ENCODE data around the gene RIT1.

DNA sequence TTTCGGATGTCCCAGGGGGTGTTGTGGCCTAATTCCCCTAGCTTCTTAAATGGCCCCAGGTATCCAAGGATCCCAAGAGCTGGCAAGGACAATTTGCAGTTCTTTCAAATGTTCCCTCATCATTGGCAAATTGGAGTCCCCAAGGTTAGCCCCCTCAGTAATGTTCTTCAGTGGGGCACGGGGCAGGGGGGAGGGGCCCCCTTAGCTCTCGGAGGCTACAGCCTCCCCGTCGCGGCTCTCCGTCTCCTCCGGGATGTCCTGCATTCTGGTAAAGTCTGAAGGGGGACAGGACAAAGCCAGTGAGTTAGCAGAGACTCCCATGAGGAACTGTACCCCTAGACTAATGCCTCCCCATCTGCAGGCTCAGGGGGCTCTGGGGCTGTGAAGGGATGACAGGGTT, 36.6 kb upstream of the RIT1 start:
- TF ChIP-seq, protein P1, sequence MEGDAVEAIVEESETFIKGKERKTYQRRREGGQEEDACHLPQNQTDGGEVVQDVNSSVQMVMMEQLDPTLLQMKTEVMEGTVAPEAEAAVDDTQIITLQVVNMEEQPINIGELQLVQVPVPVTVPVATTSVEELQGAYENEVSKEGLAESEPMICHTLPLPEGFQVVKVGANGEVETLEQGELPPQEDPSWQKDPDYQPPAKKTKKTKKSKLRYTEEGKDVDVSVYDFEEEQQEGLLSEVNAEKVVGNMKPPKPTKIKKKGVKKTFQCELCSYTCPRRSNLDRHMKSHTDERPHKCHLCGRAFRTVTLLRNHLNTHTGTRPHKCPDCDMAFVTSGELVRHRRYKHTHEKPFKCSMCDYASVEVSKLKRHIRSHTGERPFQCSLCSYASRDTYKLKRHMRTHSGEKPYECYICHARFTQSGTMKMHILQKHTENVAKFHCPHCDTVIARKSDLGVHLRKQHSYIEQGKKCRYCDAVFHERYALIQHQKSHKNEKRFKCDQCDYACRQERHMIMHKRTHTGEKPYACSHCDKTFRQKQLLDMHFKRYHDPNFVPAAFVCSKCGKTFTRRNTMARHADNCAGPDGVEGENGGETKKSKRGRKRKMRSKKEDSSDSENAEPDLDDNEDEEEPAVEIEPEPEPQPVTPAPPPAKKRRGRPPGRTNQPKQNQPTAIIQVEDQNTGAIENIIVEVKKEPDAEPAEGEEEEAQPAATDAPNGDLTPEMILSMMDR (IDR thresholded peaks at IDR 0.05), result no peak
- TF ChIP-seq POLR2A (IDR thresholded peaks at IDR 0.05) (no peak), POLR2AphosphoS5 (IDR thresholded peaks at IDR 0.05) (no peak)
